GM12865 (cell line): ENCODE measurements around the gene STPG4.

ENCODE experiments used
- DNase-seq: peaks from one replicate; pipeline ENCODE4 v3.0.0; 2010; ENCODE audit warnings: low read depth
- H3K4me3 ChIP-seq: 2 replicates; pipeline ENCODE4 v1.5.1; 2011; ENCODE audit warnings: mild to moderate bottlenecking, low read depth, low read length, control low read depth
- CTCF ChIP-seq: IDR thresholded peaks from 2 replicates; pipeline ENCODE4 v1.5.1; 2011; ENCODE audit warnings: low read length, control low read depth, low read depth, inconsistent platforms; ENCODE audit not compliant: insufficient read depth; ENCODE audit errors: missing control alignments

The STPG4 gene

GRCh38 chr2:47079515-47080412 is 75.3 kb downstream of the STPG4 start:
- no peak for DNase-seq
- no peak for TF ChIP-seq CTCF
- H3K4me3 ChIP-seq: no peak overlapping the region

- no peak for DNase-seq
- no peak for TF ChIP-seq CTCF
- no peak overlapping the region for H3K4me3 ChIP-seq
Measured at GRCh38 chr2:47078541-47079482, 76.3 kb downstream of the STPG4 start.

GRCh38 chr2:47077442-47078117 is 77.5 kb downstream of the STPG4 start:
- DNase-seq: no peak

DNA sequence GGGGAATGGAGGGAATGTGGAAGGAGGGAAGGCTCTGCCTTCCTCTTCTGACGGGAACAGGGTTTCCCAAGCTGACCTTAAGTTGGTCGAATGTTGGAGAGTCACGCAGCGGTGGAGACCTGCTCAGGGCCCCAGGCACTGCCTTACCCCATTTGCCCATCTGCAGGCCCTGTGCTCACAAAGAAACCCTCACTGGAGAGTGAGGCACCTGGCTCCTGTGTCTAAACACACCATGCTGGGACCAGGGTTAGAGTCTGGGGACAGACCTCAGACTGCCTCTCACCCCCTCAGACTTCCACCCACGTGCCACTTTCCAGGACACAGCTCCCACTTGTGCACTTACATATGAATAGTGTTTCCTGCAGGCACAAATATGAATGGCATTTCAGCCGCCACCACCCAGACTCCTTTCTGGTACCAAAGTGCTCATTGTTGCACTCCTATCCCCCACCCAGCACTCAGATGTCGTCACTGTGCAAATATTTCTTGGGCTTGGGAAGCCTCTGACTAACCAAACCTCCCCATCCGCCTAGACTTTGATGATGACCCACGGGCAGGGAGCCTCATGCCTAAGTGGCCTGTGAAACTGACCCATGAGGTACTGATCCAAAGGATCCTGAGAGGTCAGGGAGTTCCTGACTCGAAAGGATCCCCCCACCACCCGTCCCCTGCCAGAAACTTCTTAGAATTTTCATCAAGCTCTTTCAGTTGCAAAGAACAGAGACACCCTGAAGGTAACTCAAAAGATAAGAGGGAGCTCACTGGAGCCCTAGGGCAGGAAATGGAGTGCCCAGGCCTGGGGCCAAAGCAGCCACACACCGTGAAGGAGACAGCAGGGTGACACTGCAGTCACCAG is 78.3 kb downstream of the STPG4 start:
- DNase-seq: no peak
- no peak overlapping the region for H3K4me3 ChIP-seq
- no peak for TF ChIP-seq CTCF

More at GRCh38 chr2:47077442-47078117, 77.5 kb downstream of the STPG4 start:
- no peak for TF ChIP-seq CTCF
- H3K4me3 ChIP-seq: no peak overlapping the region

- DNase-seq: no peak
- no peak overlapping the region for H3K4me3 ChIP-seq
- no peak for TF ChIP-seq CTCF
Measured at GRCh38 chr2:47076126-47076506, 79.0 kb downstream of the STPG4 start.
